Activated gamma-delta T cell treated with anti-CD3 and anti-CD28 coated beads, Interleukin-2, amount 50 U/mL, for 16 hours (primary cell): ENCODE measurements around the gene HYLS1.
"Not testable (repeated sequence)": the region's sequence is repeated elsewhere in the genome, so short reads cannot be mapped to it uniquely, and the experiment has no call there.

Experiments used
- DNase-seq: peaks from one replicate; pipeline ENCODE4 v3.0.0-alpha.2; 2020; ENCODE audit warnings: low read depth

Gene HYLS1

GRCh38 chr11:125903711-125904659 is 16.5 kb downstream of the HYLS1 start, which contains the start of gene DDX25:
Gene DDX25, plus strand, starts transcription at chr11:125904508. Its CDS starts 10 bp downstream, at chr11:125904518.
- no peak for DNase-seq

GRCh38 chr11:125904678-125905077 is 17.2 kb downstream of the HYLS1 start:
- no peak for DNase-seq

- DNase-seq, result no peak
These were observed 22.9 kb downstream of the HYLS1 start for GRCh38 chr11:125910226-125910849.

- DNase-seq, result not testable (repeated sequence)
These were observed 27.1 kb downstream of the HYLS1 start for GRCh38 chr11:125914601-125915000.

GRCh38 chr11:125916683-125917347 is 29.3 kb downstream of the HYLS1 start:
- no peak for DNase-seq

- no peak for DNase-seq
These were observed 30.8 kb downstream of the HYLS1 start for GRCh38 chr11:125918140-125918840.

GRCh38 chr11:125921042-125921441 is 33.6 kb downstream of the HYLS1 start:
- DNase-seq, result no peak

- DNase-seq, result no peak
These were observed 34.7 kb downstream of the HYLS1 start for GRCh38 chr11:125922156-125922555.

- DNase-seq, result no peak
These were observed 35.6 kb downstream of the HYLS1 start for GRCh38 chr11:125923012-125923579.

GRCh38 chr11:125923633-125924032 is 36.2 kb downstream of the HYLS1 start:
- no peak for DNase-seq

GRCh38 chr11:125924384-125925007 is 37.0 kb downstream of the HYLS1 start:
- no peak for DNase-seq

- DNase-seq, result no peak
These were observed 37.8 kb downstream of the HYLS1 start for GRCh38 chr11:125925247-125925740.

- no peak for DNase-seq
These were observed 38.3 kb downstream of the HYLS1 start for GRCh38 chr11:125925804-125926203.

GRCh38 chr11:125926682-125927081 is 39.2 kb downstream of the HYLS1 start:
- DNase-seq, result no peak

- no peak for DNase-seq
These were observed 42.1 kb downstream of the HYLS1 start for GRCh38 chr11:125929445-125930075.

- DNase-seq, result no peak
These were observed 42.6 kb downstream of the HYLS1 start for GRCh38 chr11:125930076-125930450.

- DNase-seq, result no peak
These were observed 43.6 kb downstream of the HYLS1 start for GRCh38 chr11:125931116-125931515.

- DNase-seq, result no peak
These were observed 44.2 kb downstream of the HYLS1 start for GRCh38 chr11:125931668-125932067.

- no peak for DNase-seq
These were observed 44.8 kb downstream of the HYLS1 start for GRCh38 chr11:125932301-125932700.

GRCh38 chr11:125933030-125933813 is 45.8 kb downstream of the HYLS1 start:
- DNase-seq, result no peak
